SW480 (cell line): Measurements from ENCODE around the gene SERTAD4.
"Not testable (repeated sequence)": the region's sequence is repeated elsewhere in the genome, so short reads cannot be mapped to it uniquely, and the experiment has no call there.

Experiments used
- DNase-seq: peaks from one replicate; pipeline ENCODE4 v3.0.0-alpha.2; 2016; ENCODE audit warnings: low spot score

SERTAD4 gene

DNA sequence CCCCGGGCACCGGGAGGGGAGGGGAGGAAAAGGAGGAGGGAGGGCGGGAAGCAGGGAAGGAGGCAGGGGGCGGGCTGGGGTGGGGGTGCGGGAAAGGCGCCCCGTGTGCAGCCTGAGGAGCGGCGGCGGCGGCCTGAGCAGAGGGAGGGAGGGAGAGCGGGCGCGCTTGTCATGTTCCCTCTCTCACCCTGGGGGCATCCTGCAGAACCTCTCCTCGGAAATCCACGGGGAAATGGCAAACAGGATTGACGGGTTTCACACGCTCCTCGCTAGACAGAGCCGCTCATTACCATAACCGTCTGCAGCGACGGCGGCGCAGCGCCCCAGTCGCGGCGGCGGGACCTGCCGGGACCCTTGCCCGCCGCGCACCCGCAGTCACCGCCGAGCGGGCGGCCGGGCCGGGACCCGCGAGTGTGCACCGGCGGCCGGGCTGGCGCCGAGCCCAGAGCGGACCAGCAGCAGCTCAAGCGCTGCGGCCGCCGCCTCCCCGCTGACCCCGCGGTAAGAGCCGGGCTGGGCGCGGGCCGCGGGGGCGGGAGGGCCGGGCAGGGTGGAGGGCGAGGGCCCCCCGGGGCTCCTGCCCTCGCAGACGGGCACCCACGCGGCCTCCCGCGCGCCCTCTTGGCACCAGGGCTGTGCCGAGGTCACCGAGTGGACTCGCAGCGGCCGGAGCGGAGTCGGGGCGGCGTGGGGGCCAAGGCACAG is at the start of gene SERTAD4:
SERTAD4 (plus strand) TSS at position 286 of the 705 bp plus-strand sequence. CDS start 5,165 bp downstream, outside the sequence.
- DNase-seq = peak; percentile 37

DNA sequence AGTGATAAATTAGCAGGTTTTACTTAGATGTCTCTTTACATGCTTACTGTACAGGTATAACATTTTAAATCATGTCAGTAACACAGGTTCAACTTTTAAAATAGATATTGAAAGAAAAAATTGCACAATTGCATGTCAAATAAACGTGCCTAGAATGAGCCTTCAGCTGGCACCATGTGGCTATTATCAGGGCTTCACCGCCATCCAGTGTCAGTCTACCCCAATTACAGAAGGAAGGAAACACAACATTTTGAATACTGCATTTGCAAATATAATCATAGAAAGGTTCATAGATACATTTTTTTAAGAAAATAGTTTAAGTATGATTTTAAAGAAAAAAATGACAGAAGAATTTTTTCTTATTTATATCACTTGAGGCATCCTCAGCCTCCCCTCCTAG is 47.5 kb upstream of the SERTAD4 start:
- no peak for DNase-seq

DNA sequence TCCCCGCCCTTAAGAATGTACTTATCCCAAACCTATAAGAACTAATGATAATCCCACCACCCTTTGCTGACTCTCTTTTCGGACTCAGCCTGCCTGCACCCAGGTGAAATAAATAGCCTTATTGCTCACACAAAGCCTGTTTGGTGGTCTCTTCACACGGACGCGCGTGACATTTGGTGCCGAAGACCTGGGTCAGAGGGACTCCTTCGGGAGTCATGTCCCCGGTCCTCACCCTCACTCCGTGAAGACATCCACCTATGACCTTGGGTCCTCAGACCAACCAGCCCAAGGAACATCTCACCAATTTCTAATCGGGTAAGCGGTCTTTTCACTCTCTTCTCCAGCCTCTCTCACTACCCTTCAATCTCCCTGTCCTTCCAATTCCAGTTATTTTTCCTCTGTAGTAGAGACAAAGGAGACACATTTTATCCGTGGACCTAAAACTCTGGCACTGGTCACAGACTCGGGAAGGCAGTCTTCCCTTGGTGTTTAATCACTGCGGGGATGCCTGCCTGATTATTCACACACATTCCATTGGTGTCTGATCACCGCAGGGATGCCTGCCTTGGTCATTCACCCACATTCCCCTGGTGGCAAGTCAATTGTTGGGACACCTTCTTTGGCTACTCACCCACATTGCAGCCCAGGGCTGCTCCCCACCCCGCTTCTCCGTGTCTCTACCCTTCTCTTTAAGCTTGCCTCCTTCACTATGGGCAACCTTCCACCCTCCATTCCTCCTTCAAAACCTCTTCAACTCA is 44.6 kb upstream of the SERTAD4 start:
- peak; percentile 58 for DNase-seq

DNA sequence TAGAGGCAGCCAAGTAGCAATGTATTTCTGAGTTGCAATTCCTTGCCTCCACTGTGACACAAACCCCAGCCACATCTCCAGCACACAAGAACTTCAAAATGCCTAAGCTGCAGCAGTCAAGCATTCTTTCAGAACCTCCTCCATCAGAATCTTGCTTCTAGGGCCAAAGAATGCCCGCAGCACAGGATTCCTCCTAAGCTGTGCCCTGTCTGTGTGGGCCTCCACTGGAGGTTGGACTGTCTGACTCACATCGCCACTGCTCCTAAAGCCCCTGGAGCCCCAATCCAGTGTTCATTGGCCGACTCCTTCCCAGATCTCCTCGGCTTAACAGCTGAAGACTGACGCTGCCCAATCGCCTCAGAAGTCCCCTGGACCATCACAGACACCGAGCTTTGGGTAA is 43.2 kb upstream of the SERTAD4 start:
- no peak for DNase-seq

- DNase-seq = no peak
Observed at GRCh38 chr1:210195635-210196160, 36.9 kb upstream of the SERTAD4 start.

DNA sequence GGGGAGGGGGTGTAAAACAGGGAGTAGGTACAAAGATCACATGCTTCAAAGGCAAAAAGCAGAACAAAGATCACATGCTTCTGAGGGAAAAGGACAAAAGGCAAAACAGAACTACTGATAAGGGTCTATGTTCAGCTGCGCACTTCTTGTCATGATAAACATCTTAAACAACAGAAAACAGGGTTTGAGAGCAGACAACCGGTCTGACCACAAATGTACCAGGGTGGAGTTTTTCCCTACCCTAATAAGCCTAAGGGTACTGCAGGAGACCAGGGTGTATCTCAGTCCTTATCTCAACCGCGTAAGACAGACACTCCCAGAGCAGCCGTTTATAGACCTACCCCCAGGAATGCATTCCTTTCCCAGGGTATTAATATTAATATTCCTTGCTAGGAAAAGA is 36.3 kb upstream of the SERTAD4 start:
- not testable (repeated sequence) for DNase-seq

DNA sequence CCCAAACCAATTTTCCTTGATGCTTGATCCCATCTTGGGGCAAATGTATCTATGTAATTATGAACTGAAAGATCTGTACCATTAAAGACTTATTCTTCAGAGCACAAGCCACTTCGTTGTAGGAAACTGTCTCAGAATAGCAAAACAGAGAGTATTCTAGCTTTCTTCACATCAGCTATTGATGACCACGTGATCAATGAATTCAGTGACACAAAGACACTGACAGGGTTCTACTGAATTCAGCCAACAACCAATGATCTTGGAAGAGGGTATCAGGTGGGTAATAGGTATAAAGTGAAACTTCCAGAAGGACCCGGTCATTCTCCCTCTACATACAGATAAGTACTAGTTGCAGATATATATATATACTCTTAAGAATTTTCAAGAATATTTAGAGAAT is 33.8 kb upstream of the SERTAD4 start:
- no peak for DNase-seq

GRCh38 chr1:210200124-210200736 is 32.4 kb upstream of the SERTAD4 start:
- DNase-seq = no peak

GRCh38 chr1:210201681-210202080 is 30.9 kb upstream of the SERTAD4 start:
- no peak for DNase-seq

GRCh38 chr1:210207597-210208450 is 24.8 kb upstream of the SERTAD4 start:
- DNase-seq = no peak

- no peak for DNase-seq
Observed at GRCh38 chr1:210213335-210213734, 19.3 kb upstream of the SERTAD4 start.

GRCh38 chr1:210214573-210215409 is 17.8 kb upstream of the SERTAD4 start:
- DNase-seq = no peak

DNA sequence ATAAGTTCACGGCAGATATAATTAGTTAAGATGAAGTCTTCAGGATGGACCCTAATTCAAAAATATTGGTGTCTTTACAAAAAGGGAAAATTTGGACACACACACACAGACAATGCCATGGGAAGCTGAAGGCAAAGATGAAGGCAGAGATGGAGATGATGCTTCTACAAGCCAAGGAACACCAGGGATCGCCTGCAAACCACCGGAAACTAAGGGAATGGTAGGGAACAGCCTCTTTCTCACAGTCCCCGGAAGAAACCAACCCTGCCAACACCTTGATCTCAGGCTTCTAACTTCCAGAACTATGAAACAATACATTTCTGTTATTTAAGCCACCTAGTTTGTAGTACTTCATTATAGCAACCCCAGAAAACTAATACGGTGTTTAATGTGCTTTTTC is 15.1 kb upstream of the SERTAD4 start:
- no peak for DNase-seq

- DNase-seq = no peak
Observed at GRCh38 chr1:210218047-210218446, 14.5 kb upstream of the SERTAD4 start.

DNA sequence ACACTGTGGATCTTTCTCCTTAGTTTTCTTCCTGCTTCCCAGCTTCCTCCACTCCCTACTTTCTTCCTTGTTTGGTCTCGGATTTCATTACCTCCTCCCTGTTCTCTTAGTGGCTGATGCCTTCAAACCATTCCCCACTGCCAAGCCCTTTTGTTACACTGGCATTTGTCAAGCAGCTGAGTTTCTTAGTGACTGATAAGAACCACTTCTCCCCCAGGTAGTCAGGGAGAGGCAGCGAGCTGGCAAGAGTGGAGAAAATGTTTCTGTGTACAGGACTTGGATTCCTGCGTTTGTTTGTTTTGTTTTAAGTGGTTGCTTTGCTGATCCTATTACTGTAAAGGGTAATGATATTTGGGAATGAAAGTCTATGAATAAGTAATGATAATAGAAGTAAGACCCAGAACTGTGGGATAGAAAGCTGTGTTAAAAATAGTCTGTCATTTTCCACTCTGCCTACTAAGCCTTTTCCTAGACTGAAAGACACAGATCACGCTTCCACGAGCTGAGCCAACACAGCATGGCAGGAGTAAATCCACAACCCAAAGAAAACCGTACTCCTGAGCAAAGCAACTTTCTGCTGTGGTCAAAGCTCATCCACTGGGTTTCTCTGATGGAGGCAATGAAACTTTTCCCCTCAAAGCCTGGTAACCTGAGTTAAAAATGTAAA is 10.1 kb upstream of the SERTAD4 start:
- peak; percentile 28 for DNase-seq

DNA sequence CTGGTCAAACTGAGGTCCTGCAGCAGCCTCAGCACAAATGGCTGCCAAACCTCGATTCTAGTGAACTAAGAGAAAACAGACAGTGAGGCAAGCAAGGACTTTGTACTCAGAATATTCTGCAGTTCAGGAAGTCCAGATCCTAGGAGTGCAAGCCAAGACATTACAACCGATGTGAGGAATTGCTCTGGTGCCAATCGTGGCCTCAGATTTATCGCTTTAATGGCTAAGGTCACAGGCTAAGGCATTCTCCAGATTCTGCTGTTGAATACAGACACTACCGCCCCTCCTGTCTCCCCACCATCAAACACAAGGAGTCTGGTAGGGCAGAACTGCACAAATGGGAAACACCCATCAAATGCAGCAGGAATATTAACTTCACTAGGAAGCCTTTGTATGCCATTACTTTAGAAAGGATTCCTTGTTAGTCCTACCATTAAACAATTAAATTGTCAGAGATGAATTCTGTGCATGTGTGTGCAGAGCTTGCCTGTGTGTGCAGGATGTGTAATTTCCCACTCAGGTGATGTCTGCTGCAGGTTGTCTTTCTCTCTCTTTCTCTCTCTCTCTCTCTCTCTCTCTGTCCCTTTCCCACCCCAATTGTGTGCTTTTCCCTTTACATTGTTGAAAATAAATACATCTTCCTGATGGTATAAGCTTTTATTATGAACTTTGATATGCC is 9.2 kb upstream of the SERTAD4 start:
- no peak for DNase-seq

- no peak for DNase-seq
Observed at GRCh38 chr1:210228158-210228557, 4.4 kb upstream of the SERTAD4 start.

- DNase-seq = no peak
Observed at GRCh38 chr1:210230149-210230695, 2.4 kb upstream of the SERTAD4 start.

DNA sequence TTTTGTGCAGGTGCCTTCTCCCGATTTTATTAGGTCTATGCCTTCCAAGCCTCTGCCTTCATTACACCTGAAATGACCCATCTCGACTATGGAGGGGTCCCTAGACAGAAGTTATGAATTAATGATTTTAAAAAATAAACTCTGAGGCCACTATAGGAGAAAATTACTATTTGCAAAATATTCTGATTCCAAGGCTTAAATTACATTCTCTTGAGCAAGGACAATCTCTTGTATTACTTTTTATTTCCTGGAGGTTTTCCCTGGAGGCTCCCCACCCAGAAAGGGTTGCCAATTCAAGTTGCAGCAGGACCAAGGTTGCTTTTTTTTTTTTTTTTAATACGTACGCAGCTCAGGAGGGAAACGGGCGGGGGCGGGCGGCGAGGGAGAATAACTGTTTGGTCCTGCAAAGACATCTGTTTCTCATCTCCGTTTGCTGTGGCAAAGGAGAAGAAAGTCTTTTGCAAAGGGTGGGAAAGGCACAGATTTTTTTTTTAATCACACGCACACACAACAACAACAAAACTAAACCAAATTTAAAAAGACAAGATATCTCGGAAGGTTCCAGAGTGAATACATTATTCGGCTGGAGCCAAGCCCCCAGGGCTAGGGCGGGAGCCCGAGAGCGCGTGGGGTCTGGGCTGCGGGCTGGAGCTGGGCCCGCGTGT is 618 bp upstream of the SERTAD4 start:
- DNase-seq = no peak
